Measurements from ENCODE around the gene DAPK1. TPM values are rescaled to one million over a fixed set of nuclear protein-coding genes. Genes with fewer than 3 reads are reported as not detected.

DAPK1 gene
- polyA plus RNA-seq, 1 donor from 2014 or later, result 45.0 TPM

GRCh38 chr9:87528969-87529368 is 31.3 kb downstream of the DAPK1 start:
- Histone ChIP-seq H3K4me2 (ENCODE audit: low read length) (no peak overlapping the region), H3F3A (ENCODE audit: insufficient read depth, low read length, poor library complexity, severe bottlenecking) (no peaks in the 10 kb centered on the region), H3K4me3 (ENCODE audit: low read length) (no peak overlapping the region), H3K27ac (ENCODE audit: low read length) (no peak overlapping the region), H3K9me3 (ENCODE audit: low read length) (no peaks in the 10 kb centered on the region), H3K9me2 (ENCODE audit: insufficient read depth, low read length) (no peaks in the 10 kb centered on the region), H3K9ac (ENCODE audit: low read length) (no peak overlapping the region), H2AFZ (ENCODE audit: low read depth, low read length) (no peak overlapping the region), H3K27me3 (ENCODE audit: insufficient read depth, low read depth, low read length) (no peaks in the 10 kb centered on the region), H3K79me2 (replicated peaks; ENCODE audit: insufficient read depth, low read length) (peaks cover 6% of the 10 kb centered on the region), H3K36me3 (ENCODE audit: insufficient read depth, low read length) (no peaks in the 10 kb centered on the region), H4K20me1 (ENCODE audit: insufficient read depth) (no peaks in the 10 kb centered on the region)
- TF ChIP-seq CTCF (IDR thresholded peaks at IDR 0.05; ENCODE audit: poor library complexity, severe bottlenecking), result no peak
- TF ChIP-seq, protein P1, sequence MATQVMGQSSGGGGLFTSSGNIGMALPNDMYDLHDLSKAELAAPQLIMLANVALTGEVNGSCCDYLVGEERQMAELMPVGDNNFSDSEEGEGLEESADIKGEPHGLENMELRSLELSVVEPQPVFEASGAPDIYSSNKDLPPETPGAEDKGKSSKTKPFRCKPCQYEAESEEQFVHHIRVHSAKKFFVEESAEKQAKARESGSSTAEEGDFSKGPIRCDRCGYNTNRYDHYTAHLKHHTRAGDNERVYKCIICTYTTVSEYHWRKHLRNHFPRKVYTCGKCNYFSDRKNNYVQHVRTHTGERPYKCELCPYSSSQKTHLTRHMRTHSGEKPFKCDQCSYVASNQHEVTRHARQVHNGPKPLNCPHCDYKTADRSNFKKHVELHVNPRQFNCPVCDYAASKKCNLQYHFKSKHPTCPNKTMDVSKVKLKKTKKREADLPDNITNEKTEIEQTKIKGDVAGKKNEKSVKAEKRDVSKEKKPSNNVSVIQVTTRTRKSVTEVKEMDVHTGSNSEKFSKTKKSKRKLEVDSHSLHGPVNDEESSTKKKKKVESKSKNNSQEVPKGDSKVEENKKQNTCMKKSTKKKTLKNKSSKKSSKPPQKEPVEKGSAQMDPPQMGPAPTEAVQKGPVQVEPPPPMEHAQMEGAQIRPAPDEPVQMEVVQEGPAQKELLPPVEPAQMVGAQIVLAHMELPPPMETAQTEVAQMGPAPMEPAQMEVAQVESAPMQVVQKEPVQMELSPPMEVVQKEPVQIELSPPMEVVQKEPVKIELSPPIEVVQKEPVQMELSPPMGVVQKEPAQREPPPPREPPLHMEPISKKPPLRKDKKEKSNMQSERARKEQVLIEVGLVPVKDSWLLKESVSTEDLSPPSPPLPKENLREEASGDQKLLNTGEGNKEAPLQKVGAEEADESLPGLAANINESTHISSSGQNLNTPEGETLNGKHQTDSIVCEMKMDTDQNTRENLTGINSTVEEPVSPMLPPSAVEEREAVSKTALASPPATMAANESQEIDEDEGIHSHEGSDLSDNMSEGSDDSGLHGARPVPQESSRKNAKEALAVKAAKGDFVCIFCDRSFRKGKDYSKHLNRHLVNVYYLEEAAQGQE (IDR thresholded peaks at IDR 0.05; ENCODE audit: borderline replicate concordance), result no peak
- TF ChIP-seq EZH2 (IDR thresholded peaks at IDR 0.05; ENCODE audit: borderline replicate concordance, insufficient read depth, low read length, poor library complexity, severe bottlenecking), result no peak
- TF ChIP-seq EP300 (conservative IDR thresholded peaks at IDR 0.05; ENCODE audit: poor library complexity, severe bottlenecking), result no peak
- no peak for TF ChIP-seq SMC3 (conservative IDR thresholded peaks at IDR 0.05; ENCODE audit: poor library complexity)
- TF ChIP-seq MXI1 (conservative IDR thresholded peaks at IDR 0.05; ENCODE audit: poor library complexity, severe bottlenecking), result no peak
- TF ChIP-seq RAD21 (conservative IDR thresholded peaks at IDR 0.05), result no peak
- TF ChIP-seq TAF1 (IDR thresholded peaks at IDR 0.05; ENCODE audit: low read depth), result no peak
- TF ChIP-seq POLR2AphosphoS5 (IDR thresholded peaks at IDR 0.05), result no peak

DNA sequence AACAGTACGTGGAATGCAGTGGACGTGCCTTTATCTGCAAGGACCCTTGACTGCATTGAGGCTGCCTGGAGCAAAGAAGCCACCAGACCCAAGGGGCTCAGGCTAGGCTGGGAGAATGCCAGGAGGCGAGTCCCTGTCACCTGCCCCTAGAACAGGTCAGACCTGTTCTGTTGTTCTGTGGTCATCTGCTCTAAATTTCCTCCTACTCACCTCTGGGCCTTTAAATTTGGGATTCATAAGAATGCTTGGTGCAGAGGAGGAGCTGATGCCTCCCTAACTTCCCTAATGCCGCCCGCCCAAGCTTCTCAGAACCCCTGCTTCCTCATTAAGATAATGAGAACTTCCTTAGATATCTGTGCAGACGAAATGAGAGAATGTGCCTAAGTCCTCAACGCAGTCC is 32.0 kb downstream of the DAPK1 start:
- Histone ChIP-seq H3K4me2 (ENCODE audit: low read length) (no peak overlapping the region), H3K9ac (ENCODE audit: low read length) (no peak overlapping the region), H3K27me3 (ENCODE audit: insufficient read depth, low read depth, low read length) (no peaks in the 10 kb centered on the region), H3K79me2 (replicated peaks; ENCODE audit: insufficient read depth, low read length) (peaks cover 6% of the 10 kb centered on the region), H3F3A (ENCODE audit: insufficient read depth, low read length, poor library complexity, severe bottlenecking) (no peaks in the 10 kb centered on the region), H2AFZ (ENCODE audit: low read depth, low read length) (no peak overlapping the region), H3K27ac (ENCODE audit: low read length) (no peak overlapping the region), H3K9me3 (ENCODE audit: low read length) (no peaks in the 10 kb centered on the region), H3K9me2 (ENCODE audit: insufficient read depth, low read length) (no peaks in the 10 kb centered on the region), H3K36me3 (ENCODE audit: insufficient read depth, low read length) (no peaks in the 10 kb centered on the region), H3K4me3 (ENCODE audit: low read length) (no peak overlapping the region), H4K20me1 (ENCODE audit: insufficient read depth) (no peaks in the 10 kb centered on the region)
- TF ChIP-seq POLR2AphosphoS5 (IDR thresholded peaks at IDR 0.05) (no peak), EP300 (conservative IDR thresholded peaks at IDR 0.05; ENCODE audit: poor library complexity, severe bottlenecking) (no peak), SMC3 (conservative IDR thresholded peaks at IDR 0.05; ENCODE audit: poor library complexity) (no peak), RAD21 (conservative IDR thresholded peaks at IDR 0.05) (no peak), CTCF (IDR thresholded peaks at IDR 0.05; ENCODE audit: poor library complexity, severe bottlenecking) (no peak), MXI1 (conservative IDR thresholded peaks at IDR 0.05; ENCODE audit: poor library complexity, severe bottlenecking) (no peak), EZH2 (IDR thresholded peaks at IDR 0.05; ENCODE audit: borderline replicate concordance, insufficient read depth, low read length, poor library complexity, severe bottlenecking) (no peak), TAF1 (IDR thresholded peaks at IDR 0.05; ENCODE audit: low read depth) (no peak)
- TF ChIP-seq, protein P1 (IDR thresholded peaks at IDR 0.05; ENCODE audit: borderline replicate concordance), result no peak
